NCI-H1694 treated with DMSO at 0.1 percent for 48 hours (cell line): ENCODE results near the gene SPARC.

Source experiments
- DNase-seq: peaks from one replicate; lab custom pipeline; 2025; lab: John Stamatoyannopoulos, UW

SPARC gene

GRCh38 chr5:151659001-151659754 is 27.5 kb downstream of the SPARC start:
- DNase-seq: peak; percentile 64

DNA sequence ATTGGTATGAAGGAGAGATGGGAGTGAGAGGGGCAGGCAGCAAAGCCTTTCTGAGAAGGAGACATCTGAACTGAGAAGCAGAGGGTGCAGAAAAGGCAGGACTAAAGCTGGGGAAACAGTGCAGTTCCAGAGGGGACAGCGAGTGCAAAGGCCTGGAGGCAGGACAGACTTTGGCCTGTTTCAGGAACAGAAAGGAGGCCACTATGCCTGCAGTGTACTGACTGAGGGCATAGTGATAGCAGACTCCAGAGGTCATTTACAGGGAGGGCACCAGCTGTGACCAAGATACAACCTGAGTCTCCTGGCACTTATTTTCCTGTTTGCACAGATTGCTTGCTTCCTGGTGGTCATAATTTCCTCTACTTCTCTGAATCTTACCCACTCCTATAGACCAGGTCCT is 29.6 kb downstream of the SPARC start:
- no peak for DNase-seq

GRCh38 chr5:151656311-151656710 is 30.4 kb downstream of the SPARC start:
- no peak for DNase-seq

- DNase-seq: peak; percentile 59
Measured at GRCh38 chr5:151651997-151652645, 34.6 kb downstream of the SPARC start.

DNA sequence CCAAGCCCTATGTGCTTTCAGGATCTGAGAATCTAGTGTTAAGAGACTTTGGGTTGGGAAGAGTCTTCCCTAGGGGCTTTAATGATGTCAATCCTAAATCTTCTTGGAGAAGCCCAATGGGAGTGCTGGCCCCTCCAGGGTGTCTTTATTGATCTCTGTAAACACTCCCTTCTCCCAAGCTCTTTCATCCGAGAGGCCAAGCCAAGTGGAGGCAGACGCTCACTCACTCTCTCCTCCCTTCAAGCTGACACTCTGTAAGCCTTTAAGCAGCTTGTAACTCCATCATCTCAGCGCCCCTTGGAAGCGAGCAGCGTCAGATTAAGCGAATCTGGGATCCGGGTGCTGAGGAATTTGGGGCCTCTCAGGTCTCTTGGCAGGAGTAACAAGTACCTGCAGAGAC is 37.7 kb downstream of the SPARC start:
- DNase-seq: no peak

DNA sequence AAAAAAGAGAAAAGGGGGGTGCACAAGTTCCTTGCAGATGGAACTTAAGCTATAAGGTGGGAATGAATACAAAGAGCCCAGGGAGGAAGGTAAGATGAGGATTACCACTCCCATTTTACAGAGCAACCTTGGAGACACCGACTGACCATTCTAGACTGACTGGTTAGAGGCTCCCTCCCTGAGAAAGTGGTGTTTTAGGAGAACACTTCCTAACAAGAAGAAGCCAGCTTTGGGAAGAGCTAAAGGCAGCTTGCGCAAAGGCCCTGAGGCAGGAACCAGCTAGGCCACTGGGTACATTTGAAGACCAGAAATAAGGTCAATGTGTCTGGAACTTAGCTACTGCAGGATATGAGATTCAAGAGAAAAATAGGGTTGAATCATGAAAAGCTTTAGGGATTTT is 38.6 kb downstream of the SPARC start:
- no peak for DNase-seq

DNA sequence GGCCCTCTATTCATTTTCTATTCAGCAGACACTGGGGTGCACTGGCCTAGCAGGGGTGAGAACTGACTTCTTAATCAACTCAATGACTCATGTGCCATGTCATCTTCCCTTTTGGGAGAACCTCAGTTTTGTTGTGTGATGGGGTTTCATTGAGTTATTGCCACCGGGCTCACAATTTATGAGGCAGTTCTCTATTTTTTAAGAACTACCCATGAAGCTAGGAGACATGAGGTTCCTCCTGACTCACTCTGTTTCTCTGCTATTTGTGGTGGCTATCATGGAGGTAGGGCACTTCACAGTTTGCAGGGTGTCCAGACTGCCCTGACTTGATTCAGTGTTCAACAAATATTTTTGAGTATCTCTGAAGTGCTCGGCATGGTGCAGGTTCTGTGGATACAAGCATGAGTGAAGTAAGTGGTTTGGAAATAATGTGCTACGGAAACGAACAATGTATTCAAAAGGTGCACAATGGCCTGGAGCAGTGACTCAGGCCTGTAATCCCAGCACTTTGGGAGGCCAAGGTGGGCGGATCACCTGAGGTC is 39.3 kb downstream of the SPARC start:
- no peak for DNase-seq

GRCh38 chr5:151646334-151646733 is 40.4 kb downstream of the SPARC start:
- DNase-seq: no peak

GRCh38 chr5:151643388-151643787 is 43.3 kb downstream of the SPARC start:
- no peak for DNase-seq

- no peak for DNase-seq
Measured at GRCh38 chr5:151642472-151643140, 44.1 kb downstream of the SPARC start.

DNA sequence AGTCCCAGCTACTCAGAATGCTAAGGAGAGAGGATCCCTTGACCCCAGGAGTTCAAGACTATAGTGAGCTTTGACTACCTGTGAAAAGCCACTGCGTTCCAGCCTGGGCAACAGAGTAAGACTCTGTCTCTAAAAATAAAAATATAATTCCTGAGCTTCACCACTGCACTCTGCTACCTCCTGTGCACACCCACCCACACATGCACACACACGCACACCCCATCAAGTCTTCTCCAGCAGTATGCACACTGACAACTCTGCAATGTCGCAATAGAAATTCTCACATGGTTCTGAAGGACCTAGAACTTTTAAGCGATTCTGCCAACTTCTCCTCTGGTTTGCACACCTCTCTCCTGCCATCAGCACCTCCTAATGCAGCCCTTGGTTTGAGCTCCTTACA is 48.1 kb downstream of the SPARC start:
- DNase-seq: no peak

- no peak for DNase-seq
Measured at GRCh38 chr5:151637676-151638075, 49.0 kb downstream of the SPARC start.

DNA sequence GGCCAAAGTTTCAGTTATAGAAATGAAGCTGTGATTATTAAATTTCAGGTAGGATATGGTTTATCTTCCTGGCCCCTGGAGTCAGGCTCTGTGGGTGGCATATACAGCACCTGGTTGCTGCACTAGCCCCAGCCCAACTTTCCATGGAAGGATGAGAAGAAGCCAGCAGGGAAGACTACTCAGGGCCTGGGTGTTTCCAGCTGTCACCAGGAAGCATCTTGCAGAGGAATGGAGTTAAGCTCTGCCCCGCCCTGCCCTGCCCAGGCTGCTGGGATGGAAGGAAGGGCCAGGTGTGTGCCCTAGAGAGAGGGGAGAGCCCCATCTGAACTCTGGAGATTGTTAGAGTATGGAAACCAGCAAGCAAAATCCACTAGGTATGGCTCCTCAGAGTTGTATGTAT is 52.8 kb downstream of the SPARC start:
- DNase-seq: no peak

- DNase-seq: no peak
Measured at GRCh38 chr5:151632941-151633340, 53.8 kb downstream of the SPARC start.

DNA sequence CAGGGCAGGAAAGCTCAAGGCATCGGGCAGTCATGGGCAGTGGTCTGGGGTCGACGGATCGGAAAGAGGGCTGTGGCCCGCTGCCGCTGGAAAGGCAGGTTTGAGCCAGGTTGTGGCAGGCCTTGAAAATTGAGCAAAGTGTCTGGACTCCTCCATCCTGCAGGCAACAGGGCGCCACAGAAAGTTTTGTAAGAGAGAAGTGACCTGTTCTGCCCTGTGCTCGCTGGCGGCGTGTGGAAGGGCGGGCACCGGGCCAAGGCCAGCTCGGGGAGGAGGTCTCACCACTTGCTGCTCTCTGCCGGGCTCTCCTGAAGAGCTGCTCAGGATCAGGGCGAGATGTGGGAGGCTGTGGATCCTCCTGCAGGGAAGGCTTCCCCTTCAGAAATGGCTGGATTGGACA is 54.2 kb downstream of the SPARC start:
- no peak for DNase-seq

DNA sequence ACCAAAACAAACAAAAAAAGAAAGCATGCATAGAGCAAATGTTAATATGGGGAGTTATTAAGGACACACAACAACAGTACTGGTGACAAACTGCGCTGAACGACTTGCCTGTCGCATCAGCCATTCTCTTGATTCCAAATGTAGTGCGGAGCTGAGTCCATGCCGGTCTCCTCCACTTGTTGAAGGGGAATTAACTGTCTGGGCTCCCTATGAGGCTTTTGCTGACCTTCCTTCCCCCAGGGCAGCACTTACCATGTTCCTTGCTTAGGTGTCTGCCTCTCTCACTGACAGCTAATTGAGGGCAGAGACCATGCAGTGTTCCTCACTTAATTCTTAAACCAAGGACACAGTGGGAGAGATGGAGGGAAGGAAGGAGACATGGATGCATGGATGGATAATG is 54.8 kb downstream of the SPARC start:
- no peak for DNase-seq

DNA sequence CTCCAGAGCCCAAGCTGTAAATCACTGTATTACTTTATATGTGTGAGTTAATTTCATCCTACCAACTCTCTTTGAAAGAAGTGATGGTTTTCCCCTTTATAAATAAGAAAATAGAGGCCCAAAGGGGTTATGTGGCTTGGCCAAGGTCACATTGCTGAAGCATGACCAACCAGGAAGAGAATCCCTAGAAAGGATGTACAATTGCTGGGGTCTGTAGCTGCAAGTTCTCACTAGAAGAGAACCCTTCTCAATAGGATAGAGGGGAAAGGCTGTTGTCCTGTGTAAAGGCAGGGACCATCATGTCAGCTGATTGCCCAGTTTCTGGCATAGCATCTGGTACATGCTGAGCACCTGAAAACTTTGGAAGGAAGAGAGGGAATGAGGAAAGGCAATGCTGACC is 56.6 kb downstream of the SPARC start:
- DNase-seq: no peak

GRCh38 chr5:151628112-151628823 is 58.4 kb downstream of the SPARC start:
- DNase-seq: no peak

DNA sequence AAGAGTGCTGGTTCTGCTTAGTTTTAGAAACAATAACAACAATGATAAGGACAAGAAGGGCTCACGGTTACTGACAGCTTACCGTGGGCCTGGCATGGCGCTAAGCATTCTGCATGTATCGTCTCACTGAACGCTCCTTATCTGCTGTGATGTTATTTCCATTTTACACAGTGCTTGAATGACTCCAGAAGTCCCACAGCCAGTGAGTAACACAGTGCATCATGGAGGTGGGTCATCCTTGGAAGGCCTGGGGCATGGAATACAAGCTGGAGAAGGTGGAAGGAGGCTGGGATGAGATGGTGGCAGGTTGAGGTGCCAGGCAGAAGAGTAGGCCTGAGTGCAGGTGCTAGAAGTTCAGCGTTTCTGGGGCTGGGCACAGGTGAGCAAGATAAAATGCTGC is 59.1 kb downstream of the SPARC start:
- DNase-seq: no peak

- DNase-seq: no peak
Measured at GRCh38 chr5:151625285-151625684, 61.4 kb downstream of the SPARC start.

GRCh38 chr5:151624476-151624875 is 62.2 kb downstream of the SPARC start:
- no peak for DNase-seq

GRCh38 chr5:151622367-151623088 is 64.2 kb downstream of the SPARC start:
- no peak for DNase-seq
